ENCODE data around the gene PDE4DIP. TPM values are rescaled to one million over a fixed set of nuclear protein-coding genes. Genes with fewer than 3 reads are reported as not detected.
"Not testable (repeated sequence)": the region's sequence is repeated elsewhere in the genome, so short reads cannot be mapped to it uniquely, and the experiment has no call there.

PDE4DIP gene
- polyA plus RNA-seq (2013, experiment 1 of 4), result 31.4 TPM
- 25.9 TPM for polyA plus RNA-seq (2013, experiment 2 of 4)
- polyA plus RNA-seq (2013, experiment 3 of 4), result 23.3 TPM
- polyA plus RNA-seq (2013, experiment 4 of 4), result 29.3 TPM

DNA sequence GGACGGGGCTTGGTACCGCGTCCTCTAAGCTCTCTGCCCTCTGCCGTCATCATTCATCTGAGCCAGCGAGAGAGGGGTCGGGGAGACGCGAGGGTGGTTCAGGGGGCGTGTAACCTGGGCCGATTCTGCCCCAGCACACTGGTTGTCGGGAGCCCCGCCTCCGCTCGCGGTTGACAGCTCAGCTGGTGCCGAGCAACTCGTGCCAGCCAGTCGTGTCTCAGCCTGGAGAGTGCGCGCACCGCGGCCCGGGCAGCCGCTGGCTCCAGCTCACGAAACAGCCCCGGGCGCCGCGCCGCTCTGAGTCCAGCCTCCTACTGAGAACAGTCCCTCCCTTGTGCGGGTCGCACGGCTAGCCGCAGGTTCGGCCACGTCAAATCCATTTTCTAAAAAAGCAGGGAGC, at the start of gene PDE4DIP:
PDE4DIP (plus strand) TSS at position 209 of the 400 bp plus-strand sequence. CDS start 347 bp downstream, outside the sequence.
- not testable (repeated sequence) for H3K9me3 ChIP-seq (ENCODE audit: control insufficient read depth, low read length); H3K4me1 ChIP-seq (ENCODE audit: control insufficient read depth, insufficient read depth, low read length); H3K4me3 ChIP-seq (ENCODE audit: insufficient read depth, low read depth, low read length); H3K27me3 ChIP-seq (ENCODE audit: control insufficient read depth, insufficient read depth, low read length, poor library complexity, severe bottlenecking); H3K27ac ChIP-seq (ENCODE audit: insufficient read depth, low read depth, low read length, poor library complexity, severe bottlenecking); H3K36me3 ChIP-seq (ENCODE audit: control insufficient read depth, insufficient read depth, low read length)
- 0% methylated on average over 6 to 7 of the region's 36 CpGs for WGBS, 2 experiments

DNA sequence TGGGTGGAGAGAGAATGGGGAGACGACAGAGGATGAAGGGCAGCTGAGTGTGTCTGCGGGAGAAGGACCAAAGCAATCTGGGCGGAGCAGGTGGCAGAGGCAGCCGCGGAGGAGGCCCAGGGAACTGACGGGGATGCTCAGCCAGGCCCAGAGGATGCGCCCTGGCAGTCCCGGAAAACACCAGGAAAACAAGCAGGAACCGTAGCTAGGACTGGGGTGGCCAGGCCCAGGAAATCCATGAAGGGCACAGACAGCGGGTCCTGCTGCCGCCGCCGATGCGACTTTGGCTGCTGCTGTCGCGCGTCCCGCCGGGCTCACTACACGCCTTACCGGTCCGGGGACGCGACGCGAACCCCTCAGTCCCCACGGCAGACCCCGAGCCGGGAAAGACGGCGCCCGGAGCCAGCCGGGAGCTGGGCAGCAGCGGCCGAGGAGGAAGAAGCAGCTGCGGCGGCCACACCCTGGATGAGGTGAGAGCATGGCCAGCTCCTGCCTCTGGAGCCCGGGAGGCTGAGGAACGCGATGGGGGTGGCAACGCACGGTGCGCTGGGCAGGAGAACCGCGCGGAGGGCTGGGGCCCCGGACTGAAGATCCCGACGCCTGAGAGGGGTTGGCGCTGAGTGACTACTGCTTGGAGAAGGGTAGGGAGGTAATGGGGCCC, 35.8 kb upstream of the PDE4DIP start:
- H3K27me3 ChIP-seq (ENCODE audit: control insufficient read depth, insufficient read depth, low read length, poor library complexity, severe bottlenecking); H3K4me3 ChIP-seq (ENCODE audit: insufficient read depth, low read depth, low read length); H3K9me3 ChIP-seq (ENCODE audit: control insufficient read depth, low read length); H3K27ac ChIP-seq (ENCODE audit: insufficient read depth, low read depth, low read length, poor library complexity, severe bottlenecking); H3K4me1 ChIP-seq (ENCODE audit: control insufficient read depth, insufficient read depth, low read length); H3K36me3 ChIP-seq (ENCODE audit: control insufficient read depth, insufficient read depth, low read length): not testable (repeated sequence)
- WGBS, 2 experiments, result no CpG with 5 or more reads among the region's 50 CpGs

DNA sequence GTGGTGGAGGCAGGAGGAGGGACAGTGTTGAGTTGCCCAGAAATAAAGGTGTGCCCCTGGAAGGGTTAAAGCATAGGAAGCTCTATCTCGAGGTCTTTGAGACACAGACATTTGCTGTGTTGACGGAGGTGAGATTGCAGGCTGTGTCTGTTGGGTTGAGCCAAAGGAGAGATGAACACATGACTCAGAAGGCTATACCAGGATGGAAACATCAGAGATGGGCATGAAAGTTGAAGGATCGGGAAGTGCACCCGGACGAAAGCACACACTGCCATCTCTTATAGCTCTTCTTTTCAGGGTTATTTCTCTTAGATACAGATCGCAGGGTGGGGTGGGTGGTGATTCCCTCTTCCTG, 35.3 kb upstream of the PDE4DIP start:
- WGBS, 2 experiments, result no CpG with 5 or more reads among the region's 6 CpGs
- not testable (repeated sequence) for H3K9me3 ChIP-seq (ENCODE audit: control insufficient read depth, low read length); H3K36me3 ChIP-seq (ENCODE audit: control insufficient read depth, insufficient read depth, low read length); H3K27ac ChIP-seq (ENCODE audit: insufficient read depth, low read depth, low read length, poor library complexity, severe bottlenecking); H3K4me3 ChIP-seq (ENCODE audit: insufficient read depth, low read depth, low read length); H3K27me3 ChIP-seq (ENCODE audit: control insufficient read depth, insufficient read depth, low read length, poor library complexity, severe bottlenecking); H3K4me1 ChIP-seq (ENCODE audit: control insufficient read depth, insufficient read depth, low read length)

DNA sequence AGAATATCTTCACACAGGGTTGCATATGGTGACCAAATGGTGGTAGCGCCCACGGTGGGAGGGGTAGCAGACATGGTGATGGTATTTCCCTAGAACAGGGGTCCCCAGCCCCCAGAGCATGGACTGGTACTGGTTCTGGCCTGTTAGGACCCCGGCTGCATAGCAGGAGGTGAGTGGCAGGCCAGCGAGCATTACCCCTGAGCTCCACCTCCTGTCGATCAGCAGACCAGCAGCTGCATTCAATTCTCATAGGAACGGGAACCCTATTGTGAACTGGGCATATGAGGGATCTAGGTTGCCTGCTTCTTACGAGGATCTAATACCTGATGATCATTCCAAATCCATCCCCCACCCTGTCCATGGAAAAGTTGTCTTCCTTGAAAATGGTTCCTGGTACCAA, 22.0 kb upstream of the PDE4DIP start:
- not testable (repeated sequence) for H3K9me3 ChIP-seq (ENCODE audit: control insufficient read depth, low read length); H3K4me3 ChIP-seq (ENCODE audit: insufficient read depth, low read depth, low read length); H3K4me1 ChIP-seq (ENCODE audit: control insufficient read depth, insufficient read depth, low read length); H3K27me3 ChIP-seq (ENCODE audit: control insufficient read depth, insufficient read depth, low read length, poor library complexity, severe bottlenecking); H3K36me3 ChIP-seq (ENCODE audit: control insufficient read depth, insufficient read depth, low read length); H3K27ac ChIP-seq (ENCODE audit: insufficient read depth, low read depth, low read length, poor library complexity, severe bottlenecking)
- no CpG with 5 or more reads among the region's 7 CpGs for WGBS, 2 experiments

DNA sequence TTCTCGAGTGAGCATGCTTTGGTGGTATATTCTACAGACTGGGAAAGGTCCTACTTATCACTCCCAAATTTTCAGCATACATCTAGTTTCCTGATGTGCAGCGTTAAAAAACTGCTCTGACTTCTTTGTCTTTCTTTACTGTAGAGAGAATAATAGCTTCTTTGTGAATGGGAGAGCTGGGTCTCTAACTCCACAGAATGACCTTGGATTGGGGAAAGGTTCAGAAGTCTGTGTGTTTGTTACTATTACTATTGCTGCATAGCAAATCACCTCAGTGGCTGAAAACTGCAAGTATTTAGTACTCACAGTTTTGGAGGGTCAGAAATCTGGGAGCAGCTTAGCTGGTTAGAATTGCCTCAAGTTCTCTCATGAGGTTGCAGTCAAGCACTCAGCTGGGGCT, 20.4 kb upstream of the PDE4DIP start:
- H3K27ac ChIP-seq (ENCODE audit: insufficient read depth, low read depth, low read length, poor library complexity, severe bottlenecking); H3K4me3 ChIP-seq (ENCODE audit: insufficient read depth, low read depth, low read length); H3K27me3 ChIP-seq (ENCODE audit: control insufficient read depth, insufficient read depth, low read length, poor library complexity, severe bottlenecking); H3K36me3 ChIP-seq (ENCODE audit: control insufficient read depth, insufficient read depth, low read length); H3K9me3 ChIP-seq (ENCODE audit: control insufficient read depth, low read length); H3K4me1 ChIP-seq (ENCODE audit: control insufficient read depth, insufficient read depth, low read length): not testable (repeated sequence)
- no CpG with 5 or more reads among the region's 2 CpGs for WGBS, 2 experiments

DNA sequence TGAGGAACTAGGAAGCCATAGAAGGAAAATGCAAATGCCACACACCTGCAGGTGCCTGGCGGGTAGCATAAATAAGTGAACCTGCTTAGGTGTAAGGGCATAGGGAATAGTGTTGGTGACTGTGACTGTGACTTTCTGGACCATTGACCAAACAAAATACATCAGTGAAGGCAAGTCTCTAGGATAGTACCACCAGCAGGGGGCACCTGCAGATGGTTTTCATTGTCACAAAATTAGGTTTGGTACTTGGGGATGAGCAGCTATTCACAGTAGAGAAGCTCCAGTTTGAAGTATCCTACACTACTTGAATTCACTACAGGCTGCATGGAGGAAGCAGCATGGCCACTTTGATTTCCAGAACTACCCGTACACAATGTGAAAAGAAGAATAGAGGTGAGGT, 19.2 kb upstream of the PDE4DIP start:
- H3K27ac ChIP-seq (ENCODE audit: insufficient read depth, low read depth, low read length, poor library complexity, severe bottlenecking); H3K4me1 ChIP-seq (ENCODE audit: control insufficient read depth, insufficient read depth, low read length); H3K9me3 ChIP-seq (ENCODE audit: control insufficient read depth, low read length); H3K27me3 ChIP-seq (ENCODE audit: control insufficient read depth, insufficient read depth, low read length, poor library complexity, severe bottlenecking); H3K36me3 ChIP-seq (ENCODE audit: control insufficient read depth, insufficient read depth, low read length); H3K4me3 ChIP-seq (ENCODE audit: insufficient read depth, low read depth, low read length): not testable (repeated sequence)
- no CpG with 5 or more reads among the region's 2 CpGs for WGBS, 2 experiments

DNA sequence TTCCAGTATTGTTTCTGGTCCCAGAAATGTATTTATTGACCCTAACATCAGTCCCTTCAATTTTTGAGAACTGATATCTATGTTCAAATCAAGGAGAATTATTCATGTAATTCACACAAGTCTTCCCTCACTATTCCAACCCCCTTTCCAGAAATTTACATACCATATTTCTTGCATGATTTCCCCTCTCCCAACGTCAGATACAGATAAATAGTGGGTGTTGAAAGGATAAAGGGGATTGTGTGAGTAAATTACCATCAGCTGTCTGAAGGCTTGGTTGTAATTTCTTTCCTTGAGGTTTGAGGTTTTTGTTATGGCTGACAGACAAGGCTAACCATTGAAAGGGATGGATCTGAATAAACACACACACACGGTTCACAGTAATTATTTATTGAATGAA, 15.7 kb upstream of the PDE4DIP start:
- not testable (repeated sequence) for H3K4me3 ChIP-seq (ENCODE audit: insufficient read depth, low read depth, low read length); H3K27ac ChIP-seq (ENCODE audit: insufficient read depth, low read depth, low read length, poor library complexity, severe bottlenecking); H3K4me1 ChIP-seq (ENCODE audit: control insufficient read depth, insufficient read depth, low read length); H3K27me3 ChIP-seq (ENCODE audit: control insufficient read depth, insufficient read depth, low read length, poor library complexity, severe bottlenecking); H3K9me3 ChIP-seq (ENCODE audit: control insufficient read depth, low read length); H3K36me3 ChIP-seq (ENCODE audit: control insufficient read depth, insufficient read depth, low read length)
- no CpG with 5 or more reads among the region's 2 CpGs for WGBS, 2 experiments

DNA sequence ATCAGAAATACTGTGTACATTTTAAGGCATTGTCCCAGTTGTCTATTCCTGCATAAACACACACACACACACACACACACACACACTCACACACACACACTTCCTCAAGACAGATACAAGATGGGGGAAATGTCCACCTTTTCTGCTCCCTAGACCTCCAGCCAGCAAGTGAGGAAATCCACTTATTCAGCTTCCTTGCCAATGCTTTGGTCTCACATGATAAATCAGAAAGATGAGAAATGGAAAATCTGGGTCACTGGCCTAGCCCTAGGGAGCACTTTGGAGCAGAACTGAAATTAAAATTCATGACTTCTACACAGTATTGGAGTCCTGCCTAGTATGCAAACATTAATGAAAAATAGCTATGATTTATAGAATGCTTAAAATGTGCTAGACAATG, 15.3 kb upstream of the PDE4DIP start:
- not testable (repeated sequence) for H3K36me3 ChIP-seq (ENCODE audit: control insufficient read depth, insufficient read depth, low read length); H3K27ac ChIP-seq (ENCODE audit: insufficient read depth, low read depth, low read length, poor library complexity, severe bottlenecking); H3K4me3 ChIP-seq (ENCODE audit: insufficient read depth, low read depth, low read length); H3K9me3 ChIP-seq (ENCODE audit: control insufficient read depth, low read length); H3K4me1 ChIP-seq (ENCODE audit: control insufficient read depth, insufficient read depth, low read length); H3K27me3 ChIP-seq (ENCODE audit: control insufficient read depth, insufficient read depth, low read length, poor library complexity, severe bottlenecking)

DNA sequence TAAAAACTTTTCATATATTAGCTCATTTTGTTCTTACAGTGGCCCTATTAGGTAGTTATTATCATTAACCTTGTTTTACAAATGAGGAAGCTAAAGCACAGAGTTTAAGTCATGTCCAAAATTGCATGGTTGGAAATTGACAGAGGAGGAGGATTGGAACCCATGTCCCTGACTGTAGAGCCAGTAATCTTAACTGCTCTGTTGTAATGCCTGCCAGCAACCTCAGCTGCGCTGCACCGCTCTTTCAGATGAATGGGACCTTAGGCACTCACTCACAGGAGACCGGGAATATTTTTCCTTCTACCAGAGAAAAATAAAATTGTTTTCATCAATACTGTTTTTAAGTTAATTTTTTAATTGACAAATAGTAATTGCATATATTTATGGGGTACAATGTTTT, 14.9 kb upstream of the PDE4DIP start:
- H3K4me1 ChIP-seq (ENCODE audit: control insufficient read depth, insufficient read depth, low read length); H3K27me3 ChIP-seq (ENCODE audit: control insufficient read depth, insufficient read depth, low read length, poor library complexity, severe bottlenecking); H3K4me3 ChIP-seq (ENCODE audit: insufficient read depth, low read depth, low read length); H3K36me3 ChIP-seq (ENCODE audit: control insufficient read depth, insufficient read depth, low read length); H3K9me3 ChIP-seq (ENCODE audit: control insufficient read depth, low read length); H3K27ac ChIP-seq (ENCODE audit: insufficient read depth, low read depth, low read length, poor library complexity, severe bottlenecking): not testable (repeated sequence)
- WGBS, 2 experiments, result no CpG with 5 or more reads among the region's 3 CpGs

DNA sequence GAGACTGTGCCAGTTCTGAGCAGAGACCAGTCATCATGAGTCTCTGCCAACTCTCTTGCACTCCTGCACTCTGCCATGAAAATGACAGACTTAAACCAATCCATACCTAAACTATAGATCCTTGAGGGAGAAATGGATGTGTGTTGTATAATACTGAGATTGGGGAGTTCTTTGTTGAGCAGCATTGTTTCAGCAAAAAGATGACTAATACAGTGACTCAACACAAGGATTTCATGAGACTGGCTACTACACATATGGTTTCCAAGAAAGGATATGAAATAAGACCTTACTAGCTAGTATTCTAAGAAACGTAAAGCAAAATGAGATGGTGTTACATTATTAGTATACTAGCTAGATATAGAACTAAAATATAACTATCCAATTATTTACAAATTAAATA, 3.0 kb upstream of the PDE4DIP start:
- not testable (repeated sequence) for H3K4me1 ChIP-seq (ENCODE audit: control insufficient read depth, insufficient read depth, low read length); H3K27me3 ChIP-seq (ENCODE audit: control insufficient read depth, insufficient read depth, low read length, poor library complexity, severe bottlenecking); H3K27ac ChIP-seq (ENCODE audit: insufficient read depth, low read depth, low read length, poor library complexity, severe bottlenecking); H3K4me3 ChIP-seq (ENCODE audit: insufficient read depth, low read depth, low read length); H3K9me3 ChIP-seq (ENCODE audit: control insufficient read depth, low read length); H3K36me3 ChIP-seq (ENCODE audit: control insufficient read depth, insufficient read depth, low read length)
- WGBS, 2 experiments, result no CpG with 5 or more reads among the region's 1 CpG

DNA sequence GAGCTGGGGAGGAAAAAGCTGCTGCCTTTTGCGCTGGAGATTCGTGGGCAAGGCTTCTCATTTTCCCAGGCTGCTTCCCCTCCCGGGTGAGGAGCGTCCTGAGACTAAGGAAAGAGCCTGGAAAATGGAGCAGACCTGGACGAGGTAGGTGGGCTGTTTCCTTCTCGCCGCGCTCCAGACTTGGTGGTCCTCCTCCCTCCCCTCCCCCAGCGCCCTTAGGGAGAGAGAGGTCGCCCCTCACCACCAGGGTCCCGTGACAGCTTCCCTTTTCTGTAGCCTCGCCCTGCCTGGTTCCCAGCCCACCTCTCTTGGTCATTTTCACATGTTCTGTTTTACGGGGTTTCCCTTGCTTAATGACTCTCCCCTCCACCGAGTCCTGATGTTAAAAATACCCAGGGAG, 423 bp downstream of the PDE4DIP start:
- H3K27me3 ChIP-seq (ENCODE audit: control insufficient read depth, insufficient read depth, low read length, poor library complexity, severe bottlenecking); H3K27ac ChIP-seq (ENCODE audit: insufficient read depth, low read depth, low read length, poor library complexity, severe bottlenecking); H3K9me3 ChIP-seq (ENCODE audit: control insufficient read depth, low read length); H3K36me3 ChIP-seq (ENCODE audit: control insufficient read depth, insufficient read depth, low read length); H3K4me1 ChIP-seq (ENCODE audit: control insufficient read depth, insufficient read depth, low read length); H3K4me3 ChIP-seq (ENCODE audit: insufficient read depth, low read depth, low read length): not testable (repeated sequence)
- no CpG with 5 or more reads among the region's 14 CpGs for WGBS, 2 experiments
